Activated gamma-delta T cell treated with Interleukin-2 at 50 U/mL for 16 hours (primary cell): ENCODE measurements around the gene YPEL1.
"Not testable (repeated sequence)": the region's sequence is repeated elsewhere in the genome, so short reads cannot be mapped to it uniquely, and the experiment has no call there.

Experiments
- DNase-seq: peaks from one replicate; pipeline ENCODE4 v3.0.0-alpha.2; 2020

YPEL1 gene

DNA sequence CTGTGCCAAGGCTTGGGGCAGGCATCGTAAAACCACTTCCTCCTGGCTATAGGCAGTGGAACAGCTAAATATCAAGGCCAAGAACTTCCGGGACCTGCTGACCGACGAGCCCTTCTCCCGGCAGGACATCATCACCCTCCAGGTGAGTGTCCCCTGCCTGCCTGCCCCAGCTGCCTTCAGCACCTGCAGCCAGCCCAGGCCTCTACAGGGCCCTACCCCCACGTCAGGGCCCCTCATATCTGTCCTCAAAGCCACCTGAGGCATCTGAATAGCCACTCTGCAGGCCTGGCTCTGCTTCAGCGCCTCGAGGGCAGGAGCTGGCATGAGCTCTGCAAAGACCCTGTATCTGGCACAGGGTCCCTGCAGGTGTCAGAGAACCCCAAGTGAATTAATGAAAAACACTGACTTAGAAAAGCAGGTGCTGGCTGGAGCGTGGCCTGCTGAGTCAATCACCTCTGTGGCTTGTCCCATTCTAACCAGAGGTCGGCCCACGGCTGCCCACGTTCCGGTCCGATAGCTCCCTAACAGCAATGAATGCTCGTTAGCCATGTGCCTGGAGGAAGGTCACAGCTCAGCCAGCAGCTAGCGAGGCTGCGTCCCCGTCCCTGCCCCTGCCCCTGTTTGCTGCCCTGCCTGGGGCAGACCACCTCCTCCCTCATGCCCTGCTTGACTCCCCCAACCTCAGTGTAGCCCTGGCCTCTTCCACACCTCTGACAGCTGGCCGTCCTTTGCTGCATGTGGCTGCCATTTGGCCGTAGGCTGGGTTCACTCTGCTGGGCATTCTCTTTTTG lies 53.0 kb downstream of the YPEL1 start:
- DNase-seq: no peak

DNA sequence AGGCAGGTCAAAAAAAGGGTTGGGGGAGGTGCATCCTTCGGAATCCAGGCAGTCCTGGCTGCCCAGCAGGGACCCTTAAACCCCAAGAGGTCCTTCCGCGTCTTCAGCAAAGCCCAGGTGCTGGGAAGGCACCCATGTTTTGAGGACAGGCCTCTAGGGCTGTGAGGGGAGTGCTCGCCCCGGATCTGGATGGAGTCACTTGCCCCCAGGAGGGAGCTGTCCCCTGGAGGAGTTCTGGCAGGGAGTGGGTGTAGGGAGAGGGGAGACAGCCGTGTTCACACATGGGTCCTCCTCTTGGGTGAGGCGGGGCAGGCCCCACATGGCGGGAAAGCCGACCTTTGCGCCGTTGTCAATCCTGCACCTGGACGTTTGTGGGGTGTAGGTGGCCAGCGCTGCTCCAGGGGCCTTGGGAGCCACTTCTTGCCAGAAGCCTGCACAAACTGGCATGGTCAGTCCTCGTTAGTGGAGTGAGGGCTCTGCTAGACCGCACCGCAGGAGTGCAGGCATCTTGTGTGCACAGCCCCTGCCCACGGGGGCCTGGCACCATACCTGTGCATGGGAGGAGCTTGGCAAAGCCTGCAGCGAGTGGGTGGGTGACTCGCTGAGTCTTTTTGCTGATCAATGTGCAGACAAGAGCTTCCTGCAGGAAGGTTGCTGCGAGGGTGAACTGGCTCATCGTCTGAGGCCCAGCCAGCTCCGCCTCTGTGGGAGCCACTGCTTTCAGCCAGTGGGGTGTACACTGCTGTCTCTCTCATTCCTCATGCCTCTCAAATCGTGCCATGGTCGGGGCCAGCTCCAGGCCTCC lies 53.8 kb downstream of the YPEL1 start:
- no peak for DNase-seq

DNA sequence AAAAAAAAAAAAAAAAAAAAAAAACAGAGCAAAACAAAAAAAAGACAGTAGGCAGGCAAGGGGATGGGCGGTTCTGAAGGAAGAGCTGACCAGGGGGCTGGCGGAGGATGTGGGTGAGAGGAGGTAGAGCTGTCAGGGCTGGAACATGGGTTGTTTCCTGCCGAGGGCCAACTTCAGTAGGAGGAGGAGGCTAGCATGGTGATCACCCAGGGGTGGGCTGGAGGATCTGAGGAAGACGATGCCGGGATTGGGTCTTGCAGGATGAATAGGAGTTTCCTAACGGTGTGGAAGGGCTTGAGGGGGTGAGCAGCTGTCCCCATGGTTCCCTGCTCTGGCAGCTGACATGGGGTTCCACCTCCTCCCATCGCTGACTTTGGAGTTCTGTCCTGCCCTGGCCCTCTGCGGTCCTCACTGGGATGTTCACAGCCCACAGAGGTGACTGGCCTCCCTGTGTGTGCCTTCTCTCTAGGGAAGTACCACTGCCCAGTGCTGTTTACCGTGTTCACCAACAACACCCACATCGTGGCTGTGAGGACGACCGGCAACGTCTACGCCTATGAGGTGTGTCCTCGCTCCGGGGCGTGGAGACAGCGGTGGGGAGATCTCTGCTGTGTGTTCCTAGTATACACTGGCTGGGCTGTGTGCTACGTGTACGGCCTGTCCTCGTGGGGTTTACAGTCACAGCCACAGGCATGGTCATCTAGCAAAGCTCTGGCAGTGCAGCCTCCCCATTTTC lies 54.6 kb downstream of the YPEL1 start:
- DNase-seq: no peak

DNA sequence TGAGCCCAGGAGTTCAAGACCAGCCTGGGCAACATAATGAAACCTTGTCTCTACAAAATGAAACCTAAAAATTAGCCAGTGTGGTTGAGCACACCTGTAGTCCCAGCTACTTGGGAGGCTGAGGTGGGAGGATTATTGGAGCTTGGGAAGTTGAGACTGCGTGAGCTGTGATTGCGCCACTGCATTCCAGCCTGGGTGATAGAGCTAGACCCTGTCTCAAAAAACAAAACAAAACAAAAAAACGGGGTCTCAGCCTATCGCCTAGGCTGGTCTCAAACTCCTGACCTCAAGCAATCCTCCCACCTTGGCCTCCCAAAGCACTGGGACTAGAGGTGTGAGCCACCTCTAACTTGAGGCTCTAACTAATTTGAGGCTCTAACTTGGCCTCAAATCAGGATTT lies 56.2 kb downstream of the YPEL1 start:
- no peak for DNase-seq

DNA sequence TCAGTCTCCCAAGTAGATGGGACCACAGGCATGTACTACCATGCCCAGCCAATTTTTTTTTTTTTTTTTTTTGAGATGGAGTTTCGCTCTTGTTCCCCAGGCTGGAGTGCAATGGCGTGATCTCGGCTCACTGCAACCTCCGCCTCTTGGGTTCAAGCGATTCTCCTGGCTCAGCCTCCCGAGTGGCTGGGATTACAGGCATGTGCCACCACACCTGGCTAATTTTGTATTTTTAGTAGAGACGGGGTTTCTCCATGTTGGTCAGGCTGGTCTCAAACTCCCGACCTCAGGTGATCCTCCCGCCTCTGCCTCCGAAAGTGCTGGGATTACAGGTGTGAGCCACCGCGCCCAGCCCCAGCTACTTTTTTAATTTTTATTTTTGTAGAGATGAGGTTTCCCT lies 56.8 kb downstream of the YPEL1 start:
- DNase-seq: not testable (repeated sequence)

DNA sequence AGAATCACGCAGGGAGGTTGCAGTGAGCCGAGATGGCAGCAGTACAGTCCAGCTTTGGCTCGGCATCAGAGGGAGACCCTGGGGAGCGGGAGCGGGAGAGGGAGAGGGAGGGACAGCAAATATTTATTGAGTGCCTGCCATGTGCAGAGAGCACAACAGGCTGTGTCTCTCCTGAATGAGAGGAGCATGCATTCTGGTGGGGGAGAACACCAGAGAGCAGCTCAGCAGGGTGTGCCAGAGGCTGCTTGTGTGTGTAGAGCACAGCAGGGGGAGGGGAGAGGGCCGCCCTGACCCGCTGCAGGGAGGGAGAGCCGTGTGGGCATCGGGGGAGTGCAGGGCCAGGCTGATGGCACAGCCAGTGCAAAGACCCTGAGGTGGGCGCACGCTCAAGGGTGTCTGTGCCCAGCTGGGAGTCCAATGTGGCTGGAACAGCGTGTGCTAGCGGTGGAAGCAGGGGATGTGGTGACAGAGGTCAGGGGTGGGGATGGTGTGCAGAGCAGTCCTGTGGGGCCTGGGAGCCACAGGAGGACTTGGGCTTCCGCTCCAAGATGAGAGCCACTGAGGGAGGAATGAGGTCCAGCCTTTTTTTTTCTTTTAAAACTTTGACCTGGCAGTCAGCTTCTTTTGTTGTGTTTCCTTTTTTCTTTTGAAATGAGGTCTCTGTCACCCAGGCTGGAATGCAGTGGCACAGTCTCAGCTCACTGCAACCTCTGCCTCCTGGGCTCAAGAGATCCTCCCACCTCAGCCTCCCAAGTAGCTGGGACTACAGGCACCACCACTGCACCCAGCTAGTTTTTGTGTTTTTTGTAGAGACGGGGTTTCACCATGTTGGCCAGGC lies 57.8 kb downstream of the YPEL1 start:
- DNase-seq: no peak

DNA sequence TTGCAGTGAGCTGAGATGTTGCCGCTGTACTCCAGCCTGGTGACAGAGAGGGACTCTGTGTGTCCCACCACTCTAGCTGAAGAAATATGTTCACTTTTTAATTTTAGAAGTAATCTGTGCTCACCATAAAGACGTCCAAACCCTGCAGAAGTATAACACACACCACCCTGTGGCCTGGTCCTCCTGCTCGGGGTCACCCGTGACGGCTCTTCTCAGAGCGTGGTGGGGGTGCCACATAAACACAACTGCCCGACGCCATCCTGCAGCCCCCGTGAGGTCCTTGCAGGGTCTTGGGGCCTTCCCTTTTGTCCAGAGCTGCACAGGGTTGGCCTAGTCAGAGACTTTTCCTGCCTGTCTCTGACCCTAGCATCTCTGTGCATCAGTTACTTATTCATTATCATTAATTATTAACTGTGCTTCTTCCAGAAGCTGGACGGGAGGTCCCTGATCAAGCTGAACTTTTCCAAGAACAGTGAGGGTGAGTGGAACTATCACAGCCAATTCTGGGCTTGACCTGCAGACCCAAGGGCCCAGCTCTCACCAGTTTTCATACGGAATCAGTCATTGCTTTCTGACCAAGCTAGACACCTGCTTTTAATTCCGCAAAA lies 60.9 kb downstream of the YPEL1 start:
- DNase-seq: no peak

DNA sequence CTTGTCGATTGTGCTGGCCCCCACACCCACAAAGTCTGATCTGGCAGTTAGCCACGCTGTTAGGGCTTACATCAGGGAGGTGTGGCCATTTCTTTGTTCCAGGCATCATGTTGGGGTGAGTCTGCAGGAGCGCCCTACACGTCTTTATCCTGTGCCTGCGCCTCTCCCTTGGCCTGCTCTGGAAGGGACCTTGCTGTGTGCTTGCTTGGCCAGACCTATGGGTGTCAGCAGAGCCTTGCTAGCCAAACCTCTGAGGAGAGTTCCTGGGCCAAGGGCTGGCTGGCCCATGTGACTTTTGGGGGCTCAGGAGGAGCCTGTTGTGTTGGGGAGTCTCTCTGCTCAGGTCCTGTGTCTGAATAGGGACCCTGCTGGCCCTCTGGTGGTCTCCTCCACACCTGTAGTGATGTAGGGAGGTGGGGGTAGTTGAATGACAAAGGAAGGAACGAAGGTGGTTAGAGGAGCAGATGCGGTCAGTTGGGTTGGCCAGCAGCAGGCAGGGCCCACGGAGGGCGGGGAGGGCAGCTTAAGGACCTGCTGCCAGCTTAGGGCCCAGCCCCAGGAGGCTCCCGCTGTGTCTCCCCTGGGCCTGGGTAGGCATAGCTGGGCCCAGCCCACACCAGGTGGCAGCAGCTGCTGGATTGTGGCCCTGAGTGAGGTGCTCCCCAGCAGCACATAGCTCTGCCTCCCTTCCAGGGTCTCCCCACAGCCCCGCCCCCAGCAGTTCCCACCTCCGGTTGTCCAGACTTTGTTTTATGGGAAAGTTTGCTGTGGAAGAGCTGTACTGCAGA lies 61.9 kb downstream of the YPEL1 start:
- DNase-seq: no peak

DNA sequence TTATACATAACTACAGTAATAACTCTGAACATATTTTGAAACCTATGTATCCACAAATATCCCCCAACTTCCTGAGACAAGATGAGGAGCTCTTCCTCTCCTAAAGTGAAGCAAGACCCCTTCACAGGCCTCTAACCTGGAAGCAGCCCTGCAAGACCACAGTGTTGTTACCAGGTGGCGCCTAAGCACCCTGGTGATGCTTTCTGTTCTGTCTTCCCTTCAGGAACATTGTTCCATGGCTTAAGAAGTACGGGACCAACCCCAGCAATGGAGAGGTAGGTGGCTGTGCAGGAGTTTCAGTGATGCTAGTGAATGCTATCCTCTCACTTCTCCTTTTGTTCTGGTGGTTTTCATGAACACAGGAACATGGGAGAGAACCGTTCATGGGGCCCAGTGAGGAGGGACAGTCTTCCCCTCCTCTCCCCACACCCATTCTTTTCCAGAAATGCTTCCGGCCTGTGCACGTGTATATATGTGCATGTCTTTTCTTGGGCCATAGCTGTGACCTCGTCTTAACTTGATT lies 63.4 kb downstream of the YPEL1 start:
- DNase-seq: no peak

DNA sequence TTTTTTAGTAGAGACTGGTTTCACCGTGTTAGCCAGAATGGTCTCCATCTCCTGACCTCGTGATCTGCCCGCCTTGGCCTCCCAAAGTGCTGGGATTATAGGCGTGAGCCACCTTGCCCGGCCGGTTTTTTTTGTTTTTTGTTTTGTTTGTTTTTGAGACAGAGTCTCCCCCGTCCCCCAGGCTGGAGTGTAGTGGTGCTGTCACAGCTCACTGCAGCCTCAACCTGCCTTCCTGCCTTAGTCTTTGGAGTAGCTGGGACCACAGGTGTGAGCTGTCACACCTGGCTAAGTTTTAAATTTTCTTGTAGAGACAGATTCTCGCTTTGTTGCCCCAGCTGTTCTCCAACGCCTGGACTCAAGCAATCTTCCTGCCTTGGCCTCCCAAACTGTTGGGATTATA lies 66.6 kb downstream of the YPEL1 start:
- no peak for DNase-seq

DNA sequence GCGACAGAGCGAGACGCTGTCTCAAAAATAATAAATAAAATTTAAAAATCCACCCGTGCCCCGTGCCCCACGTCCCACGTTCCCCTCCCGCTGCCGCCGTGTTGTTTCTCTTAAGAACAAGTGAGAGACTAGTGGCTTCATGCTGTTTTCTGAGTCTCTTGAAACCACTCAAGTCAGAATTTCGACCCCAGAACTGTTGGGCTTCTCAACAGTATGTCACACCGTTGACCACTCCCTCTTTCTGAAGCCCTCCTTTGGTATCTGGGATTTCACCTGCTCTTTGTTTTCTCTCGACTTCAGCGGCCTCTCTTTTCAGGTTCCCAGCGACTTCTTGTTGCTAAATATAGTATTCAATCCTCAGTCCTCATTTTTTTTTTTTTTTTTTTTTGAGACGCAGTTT lies 68.8 kb downstream of the YPEL1 start:
- DNase-seq: no peak

DNA sequence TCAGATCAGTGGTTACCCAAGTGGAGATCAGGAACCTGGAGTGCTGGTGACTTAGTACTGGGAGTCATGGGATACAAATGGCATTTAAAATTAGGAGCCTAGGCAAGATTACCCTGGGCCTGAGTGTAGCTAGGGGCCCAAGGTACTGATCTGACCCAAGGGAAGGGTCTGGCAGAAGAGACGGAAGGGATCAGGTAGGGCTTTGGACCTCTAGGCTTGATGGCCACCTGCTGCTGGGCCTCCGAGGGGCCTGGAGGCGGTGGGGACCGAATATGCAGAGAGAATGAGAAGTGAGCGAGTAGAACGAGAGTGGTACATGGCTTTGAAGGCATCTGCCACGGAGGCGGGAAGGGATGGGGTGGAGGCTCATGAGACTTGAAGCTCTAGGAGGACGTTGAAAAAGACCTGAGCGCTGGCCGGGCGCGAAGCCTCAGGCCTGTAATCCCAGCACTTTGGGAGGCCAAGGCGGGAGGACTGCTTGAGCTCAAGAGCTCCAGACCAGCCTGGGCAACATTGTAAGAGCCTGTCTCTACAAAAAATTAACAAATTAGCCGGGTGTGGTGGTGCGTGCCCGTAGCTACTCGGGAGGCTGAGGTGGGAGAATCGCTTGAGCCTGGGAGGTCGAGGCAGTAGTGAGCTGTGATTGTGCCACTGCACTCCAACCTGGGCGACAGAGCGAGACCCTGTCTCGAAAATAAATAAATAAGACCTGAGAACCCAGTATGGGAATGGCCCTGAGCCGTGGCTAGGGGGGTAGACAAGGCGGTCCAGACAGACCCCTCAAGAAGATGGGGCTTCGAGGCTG lies 70.3 kb downstream of the YPEL1 start:
- no peak for DNase-seq

DNA sequence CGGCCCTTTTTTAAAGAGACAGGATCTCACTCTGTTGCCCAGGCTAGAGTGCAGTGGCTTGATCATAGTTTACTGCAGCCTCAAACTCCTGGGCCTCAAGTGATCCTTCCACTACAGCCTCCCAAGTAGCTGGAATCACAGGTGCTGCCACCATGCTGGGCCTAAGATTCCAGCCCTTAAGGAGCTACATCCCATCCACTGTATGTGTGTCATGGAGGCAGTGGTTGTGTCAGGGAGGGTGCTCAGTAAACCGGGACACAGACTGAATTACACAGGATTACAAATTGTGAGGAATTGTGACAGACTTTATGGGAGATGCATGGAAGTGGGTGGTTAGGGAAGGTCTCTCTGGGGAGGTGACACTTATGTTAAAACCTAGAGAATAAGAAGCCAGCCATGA lies 71.9 kb downstream of the YPEL1 start:
- no peak for DNase-seq

DNA sequence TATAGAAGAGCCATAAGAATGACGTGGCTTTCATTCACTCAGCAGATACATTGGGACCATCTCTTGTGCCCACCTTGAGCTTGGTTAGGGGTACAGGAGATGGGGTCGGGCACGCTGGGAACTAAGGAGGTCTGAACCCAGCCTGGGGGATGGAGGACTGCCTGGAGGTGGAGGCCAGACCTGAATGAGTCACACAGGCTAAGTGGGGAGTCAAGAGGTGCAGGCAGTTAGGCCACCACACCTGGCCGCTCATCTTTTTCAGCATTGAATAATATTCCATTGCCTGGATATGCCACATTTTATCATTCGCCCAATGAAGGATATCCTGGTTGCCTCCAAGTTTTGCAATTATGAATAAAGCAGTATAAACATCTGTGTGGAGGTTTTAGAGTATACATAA lies 73.6 kb downstream of the YPEL1 start:
- no peak for DNase-seq

DNA sequence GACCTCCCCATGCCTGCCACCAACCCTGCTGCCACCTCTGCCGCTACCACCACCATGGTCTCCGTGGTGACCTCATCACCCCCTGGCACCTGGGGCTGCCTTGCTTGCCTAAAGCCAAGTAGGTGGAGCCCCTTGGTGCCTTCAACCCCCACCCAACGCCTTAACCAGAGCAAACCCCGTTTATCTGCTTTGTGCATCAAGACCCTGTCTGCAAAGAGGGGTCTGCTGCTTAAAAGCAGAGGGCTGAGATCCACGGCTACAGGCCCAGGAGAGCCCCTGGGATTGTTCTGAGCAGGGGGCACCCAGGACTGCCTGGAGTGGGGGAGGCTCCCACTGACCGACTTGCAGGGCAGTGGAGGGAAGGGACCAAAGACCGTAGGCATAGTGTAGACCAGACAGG lies 74.7 kb downstream of the YPEL1 start:
- DNase-seq: no peak

DNA sequence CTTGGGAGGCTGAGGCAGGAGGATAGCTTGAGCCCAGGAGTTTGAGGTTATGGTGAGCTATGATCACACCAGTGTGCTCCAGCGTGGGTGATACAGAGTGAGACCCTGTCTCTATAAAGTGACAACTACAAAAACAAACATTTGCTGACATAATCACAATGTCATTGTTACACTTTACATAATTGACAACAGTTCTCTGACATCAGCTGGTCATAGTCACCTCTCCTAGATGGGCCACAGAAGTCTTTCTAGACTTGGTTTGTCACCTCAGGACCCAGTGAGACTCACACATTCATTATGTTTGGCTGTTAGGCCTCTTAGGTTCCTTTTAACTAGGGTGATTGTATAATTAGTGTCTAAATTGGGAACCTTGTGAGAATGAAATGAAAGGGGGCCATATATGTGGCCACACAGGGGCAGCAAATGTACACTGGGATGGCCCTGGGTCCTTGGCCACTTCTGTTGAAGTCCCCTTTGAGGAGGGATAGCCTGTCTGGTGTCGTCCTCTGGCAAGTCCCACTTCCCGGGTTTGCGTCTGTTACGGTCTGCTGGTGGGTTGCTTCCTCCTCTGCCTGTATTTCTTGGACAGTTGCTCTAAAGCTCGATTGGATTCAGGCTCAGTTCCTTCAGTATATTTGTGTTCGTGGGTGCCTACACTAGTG lies 75.6 kb downstream of the YPEL1 start:
- DNase-seq: no peak

DNA sequence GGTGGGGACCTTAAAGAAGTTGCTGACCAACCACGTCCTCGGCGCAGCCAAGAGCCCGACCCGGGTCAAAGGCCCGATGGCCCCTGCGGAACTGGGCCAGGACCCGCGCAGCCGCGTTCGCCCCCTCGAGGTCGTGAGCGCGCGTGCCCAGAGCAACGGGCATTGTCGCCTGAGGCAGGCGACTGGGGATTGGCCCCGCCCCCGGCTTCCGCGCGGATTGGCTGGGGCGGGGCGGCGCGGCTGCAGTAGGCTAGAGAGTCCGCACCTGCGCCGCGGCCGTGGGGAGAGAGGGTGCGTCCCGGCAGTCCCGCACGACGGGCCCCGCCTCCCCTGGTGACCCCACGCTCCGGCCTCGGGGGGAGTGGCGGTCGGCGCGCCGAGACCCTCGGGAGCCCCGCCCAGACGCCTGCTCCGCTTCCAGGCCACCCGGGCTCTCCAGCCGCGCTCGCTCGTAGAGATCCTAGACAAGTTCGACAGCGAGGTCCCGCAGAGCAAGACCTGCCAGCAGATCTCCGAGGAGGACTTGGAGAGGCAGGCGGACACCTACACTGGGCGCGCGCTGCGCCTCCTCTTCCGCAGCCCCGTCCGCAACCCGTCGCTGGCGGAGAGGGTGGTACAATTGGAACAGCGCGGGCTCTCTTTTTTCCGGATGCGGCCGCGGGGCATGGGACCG lies 78.1 kb downstream of the YPEL1 start:
- peak; percentile 68 for DNase-seq

DNA sequence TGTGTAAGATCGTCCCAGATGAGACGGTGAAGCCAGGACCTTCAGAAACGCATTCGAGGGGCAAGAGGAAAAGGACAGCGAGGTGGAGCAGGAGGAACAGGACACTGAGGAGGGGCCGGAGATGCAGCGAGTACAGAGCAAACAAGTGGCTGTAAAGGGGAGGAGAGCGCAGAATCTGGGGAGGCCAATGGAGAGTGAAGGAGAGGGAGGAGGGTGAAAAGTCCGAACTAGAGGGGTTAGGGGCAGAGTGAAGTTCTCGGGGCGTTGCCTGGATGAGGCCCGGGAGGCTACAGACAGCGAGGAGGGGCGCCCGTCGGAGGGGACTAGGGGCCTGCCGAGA lies 78.6 kb downstream of the YPEL1 start:
- no peak for DNase-seq
